ENCODE results near the gene KMT2E. TPM values are rescaled to one million over a fixed set of nuclear protein-coding genes. Genes with fewer than 3 reads are reported as not detected.
A peak's percentile ranks its signal among the peaks of the same experiment; 100 is the strongest.

Gene KMT2E
- total and polyA plus RNA-seq, 2 donors (not counting 3 experiments of a cell fraction or from before 2014, with no cell fraction given) = 19.0 to 74.8 TPM

- dilution Hi-C loops (cut with MboI; ENCODE audit: extremely low pct_ligation_motif_present, low sequenced_read_pairs) (no loop called here), intact Hi-C loops (cut with micrococcal nuclease) (loop anchor here (2.0 to 10.0 kb wide), 3 partner anchors 118 to 447 kb away; no protein-coding TSS in a partner anchor)
- no peak overlapping the region for H2AFZ ChIP-seq (ENCODE audit: low read depth, low read length)
- FAIRE-seq (no peak), DNase-seq (ENCODE audit: low read depth, low spot score) (no peak)
- H3K27me3 ChIP-seq (ENCODE audit: control insufficient read depth in 2 of 2, insufficient read depth in 2 of 2, low read length in 2 of 2) = no peaks in the 10 kb centered on the region
- no peak overlapping the region for H3K27ac ChIP-seq (ENCODE audit: insufficient read depth, low read depth, low read length)
- no peaks in the 10 kb centered on the region for H3K36me3 ChIP-seq (ENCODE audit: control insufficient read depth in 2 of 2, extremely low read depth in 1 of 2, insufficient read depth in 2 of 2, low read length in 2 of 2)
- no peak overlapping the region for H3K9ac ChIP-seq (replicated peaks; ENCODE audit: extremely low read depth, insufficient read depth, low read length)
- H4K20me1 ChIP-seq (replicated peaks; ENCODE audit: control insufficient read depth, extremely low read depth, insufficient read depth, low read length) = no peaks in the 10 kb centered on the region
- no peaks in the 10 kb centered on the region for H3K9me1 ChIP-seq (replicated peaks; ENCODE audit: control insufficient read depth, extremely low read depth, insufficient read depth, low read length)
- no peak overlapping the region for H3K4me3 ChIP-seq (replicated peaks in 1 of 3; ENCODE audit: insufficient read depth in 1 of 3, low read depth in 1 of 3, low read length in 3 of 3)
- CTCF ChIA-PET = interaction anchor here (1.1 to 8.3 kb wide), 33 partner anchors 9 to 609 kb away, joined by 3 to 113 read pairs (median 9); partner anchors contain the start of genes KMT2E and RINT1
- no peaks in the 10 kb centered on the region for H3K9me3 ChIP-seq (replicated peaks; ENCODE audit: control insufficient read depth, insufficient read depth, low read length)
- H3K4me1 ChIP-seq (ENCODE audit: control insufficient read depth, extremely low read depth, insufficient read depth, low read length) = peaks cover 53% of the 10 kb centered on the region
- POLR2A ChIA-PET = interaction anchor here (0.9 to 1.5 kb wide), 2 partner anchors 33 to 37 kb away, joined by 3 to 4 read pairs; partner anchors contain the start of gene KMT2E
- peaks cover 23% of the 10 kb centered on the region for H3K79me2 ChIP-seq (ENCODE audit: control insufficient read depth, insufficient read depth, low read length)
- BruUV-seq (replicated peaks) = no TSS peak
- H3K4me2 ChIP-seq (ENCODE audit: insufficient read depth, low read length) = no peak overlapping the region
- no peak for TF ChIP-seq CTCF (IDR thresholded peaks at IDR 0.05; ENCODE audit: extremely low read depth in 1 of 2, insufficient read depth in 1 of 2, low read depth in 1 of 2, low read length in 2 of 2)
- TF ChIP-seq GATA2 (IDR thresholded peaks at IDR 0.05; ENCODE audit: insufficient read depth, insufficient read length, low read depth, low read length) = no peak
- TF ChIP-seq JUN (IDR thresholded peaks at IDR 0.05; ENCODE audit: borderline replicate concordance, insufficient read depth, insufficient read length, low read depth) = peak; percentile 23
- no peak for TF ChIP-seq MYC (IDR thresholded peaks at IDR 0.05; ENCODE audit: low read depth, low read length)
- TF ChIP-seq MAX (IDR thresholded peaks at IDR 0.05; ENCODE audit: insufficient read depth, insufficient read length) = no peak
- no peak for TF ChIP-seq POLR2AphosphoS5 (IDR thresholded peaks at IDR 0.05; ENCODE audit: insufficient read depth, low read depth, low read length)
- TF ChIP-seq POLR2A (IDR thresholded peaks at IDR 0.05; ENCODE audit: low read depth, low read length) = no peak
- TF ChIP-seq EZH2 (IDR thresholded peaks at IDR 0.05; ENCODE audit: borderline replicate concordance, low read depth, low read length, severe bottlenecking) = no peak
These were observed 33.6 kb upstream of the KMT2E start for GRCh38 chr7:104980440-104980839.

Measured in endothelial cell of umbilical vein (primary cell).